ENCODE measurements around the gene TOMM70.

TOMM70 gene

DNA sequence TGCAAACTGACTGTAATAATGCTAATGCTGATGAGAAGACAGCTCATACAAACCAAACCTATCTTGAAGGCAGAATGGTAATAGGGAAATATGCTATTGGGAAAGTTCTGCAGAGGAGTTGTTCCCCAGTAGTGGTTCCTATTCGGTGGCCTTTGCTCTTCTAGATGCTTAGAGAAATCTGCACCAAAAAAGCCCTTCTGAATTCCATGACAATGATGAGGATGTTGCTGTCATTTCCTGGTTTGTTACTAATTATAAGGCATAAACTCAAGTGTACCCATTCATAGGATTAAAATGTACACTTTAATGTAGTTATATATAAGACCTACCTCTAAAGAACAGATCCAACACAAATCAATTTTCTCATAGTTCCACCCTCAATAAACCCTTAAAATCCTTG lies 30.1 kb downstream of the TOMM70 start:
- no peaks in the 10 kb centered on the region for H3K4me1 ChIP-seq (ENCODE audit: control insufficient read depth in 2 of 2, insufficient read depth in 2 of 2, low read length in 2 of 2)
- H3K27ac ChIP-seq (ENCODE audit: low read depth in 2 of 2, low read length in 2 of 2), result no peak overlapping the region
- peaks cover 51 to 53% of the 10 kb centered on the region in 2 donors for H3K36me3 ChIP-seq (ENCODE audit: control insufficient read depth in 2 of 2, insufficient read depth in 2 of 2, low read length in 2 of 2)

DNA sequence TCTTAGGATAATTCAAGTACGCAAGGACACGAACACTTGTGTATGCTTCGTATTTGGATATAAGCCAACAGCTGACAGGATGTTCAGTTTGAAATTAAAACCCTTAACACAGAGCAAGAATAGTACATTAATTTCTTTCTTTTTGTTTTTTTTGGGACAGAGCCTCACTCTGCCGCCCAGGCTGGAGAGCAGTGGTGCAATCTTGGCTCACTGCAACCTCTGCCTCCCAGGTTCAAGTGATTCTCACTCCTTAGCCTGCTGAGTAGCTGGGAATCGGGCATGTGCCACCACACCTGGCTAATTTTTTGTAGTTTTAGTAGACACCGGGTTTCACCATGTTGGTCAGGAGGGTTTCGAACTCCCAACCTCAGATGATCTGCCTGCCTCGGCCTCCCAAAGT lies 32.4 kb downstream of the TOMM70 start:
- Histone ChIP-seq H3K4me3 (ENCODE audit: low read length in 2 of 2) (no peak overlapping the region), H3K27ac (ENCODE audit: low read depth in 2 of 2, low read length in 2 of 2) (no peak overlapping the region), H3K9ac (ENCODE audit: low read depth in 1 of 2, low read length in 2 of 2) (no peak overlapping the region), H3K4me1 (ENCODE audit: control insufficient read depth in 2 of 2, insufficient read depth in 2 of 2, low read length in 2 of 2) (no peaks in the 10 kb centered on the region), H3K36me3 (ENCODE audit: control insufficient read depth in 2 of 2, insufficient read depth in 2 of 2, low read length in 2 of 2) (peaks cover 48 to 53% of the 10 kb centered on the region in 2 donors), H3K27me3 (ENCODE audit: control insufficient read depth in 2 of 2, insufficient read depth in 2 of 2, low read length in 2 of 2) (no peaks in the 10 kb centered on the region), H3K9me3 (ENCODE audit: control insufficient read depth in 2 of 2, low read length in 2 of 2) (no peaks in the 10 kb centered on the region)

More for the DNA sequence above, 30.1 kb downstream of the TOMM70 start:
- Histone ChIP-seq H3K9me3 (ENCODE audit: control insufficient read depth in 2 of 2, low read length in 2 of 2) (no peaks in the 10 kb centered on the region), H3K4me3 (ENCODE audit: low read length in 2 of 2) (no peak overlapping the region), H3K27me3 (ENCODE audit: control insufficient read depth in 2 of 2, insufficient read depth in 2 of 2, low read length in 2 of 2) (no peaks in the 10 kb centered on the region), H3K9ac (ENCODE audit: low read depth in 1 of 2, low read length in 2 of 2) (no peak overlapping the region)

DNA sequence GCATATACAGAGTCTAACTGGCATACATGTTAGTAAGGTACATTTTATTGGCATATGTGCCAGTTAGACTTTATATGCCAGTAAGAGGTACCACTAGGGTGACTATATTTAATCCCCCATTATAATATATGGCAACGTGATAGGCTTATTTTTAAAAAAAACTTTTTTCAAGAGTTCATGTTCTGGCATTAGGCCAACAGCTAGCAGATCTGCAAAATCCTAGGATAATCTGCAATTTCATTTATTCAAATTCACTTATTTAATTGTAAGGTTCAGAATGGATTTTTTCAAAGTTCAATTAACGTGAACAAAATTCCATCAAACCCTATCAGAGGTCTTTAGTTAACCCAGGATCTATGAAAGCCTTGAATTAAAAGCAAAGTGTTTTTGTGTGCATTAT lies 34.5 kb downstream of the TOMM70 start:
- no peaks in the 10 kb centered on the region for H3K27me3 ChIP-seq (ENCODE audit: control insufficient read depth in 2 of 2, insufficient read depth in 2 of 2, low read length in 2 of 2)
- H3K36me3 ChIP-seq (ENCODE audit: control insufficient read depth in 2 of 2, insufficient read depth in 2 of 2, low read length in 2 of 2), result peaks cover 44 to 46% of the 10 kb centered on the region in 2 donors
- no peaks in the 10 kb centered on the region for H3K4me1 ChIP-seq (ENCODE audit: control insufficient read depth in 2 of 2, insufficient read depth in 2 of 2, low read length in 2 of 2)
- peaks cover 0 to 4% of the 10 kb centered on the region in 2 donors for H3K9me3 ChIP-seq (ENCODE audit: control insufficient read depth in 2 of 2, low read length in 2 of 2)
- H3K9ac ChIP-seq (ENCODE audit: low read depth in 1 of 2, low read length in 2 of 2), result no peak overlapping the region
- H3K27ac ChIP-seq (ENCODE audit: low read depth in 2 of 2, low read length in 2 of 2), result no peak overlapping the region
- no peak overlapping the region for H3K4me3 ChIP-seq (ENCODE audit: low read length in 2 of 2)

DNA sequence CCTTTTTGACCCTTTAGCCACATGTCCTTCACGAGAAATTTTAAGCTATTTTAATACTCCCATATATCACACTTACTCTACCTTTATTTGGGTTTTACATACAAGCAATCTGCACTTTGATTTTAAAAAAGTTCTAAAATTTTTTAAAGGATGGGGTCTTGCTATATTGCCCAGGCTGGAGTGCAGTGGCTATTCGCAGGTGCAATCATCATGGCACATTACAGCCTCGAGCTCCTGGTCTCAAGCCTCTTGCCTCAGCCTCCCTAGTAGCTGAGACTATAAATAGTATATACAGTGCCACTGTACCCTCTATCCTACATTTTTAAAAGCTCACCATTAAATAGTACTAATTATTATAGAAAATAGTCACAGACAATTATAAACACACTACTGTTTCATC lies 36.5 kb downstream of the TOMM70 start:
- Histone ChIP-seq H3K9me3 (ENCODE audit: control insufficient read depth in 2 of 2, low read length in 2 of 2) (peaks cover 0 to 4% of the 10 kb centered on the region in 2 donors), H3K9ac (ENCODE audit: low read depth in 1 of 2, low read length in 2 of 2) (no peak overlapping the region), H3K4me3 (ENCODE audit: low read length in 2 of 2) (no peak overlapping the region), H3K4me1 (ENCODE audit: control insufficient read depth in 2 of 2, insufficient read depth in 2 of 2, low read length in 2 of 2) (no peaks in the 10 kb centered on the region), H3K27me3 (ENCODE audit: control insufficient read depth in 2 of 2, insufficient read depth in 2 of 2, low read length in 2 of 2) (no peaks in the 10 kb centered on the region), H3K27ac (ENCODE audit: low read depth in 2 of 2, low read length in 2 of 2) (no peak overlapping the region), H3K36me3 (ENCODE audit: control insufficient read depth in 2 of 2, insufficient read depth in 2 of 2, low read length in 2 of 2) (peaks cover 44 to 46% of the 10 kb centered on the region in 2 donors)

DNA sequence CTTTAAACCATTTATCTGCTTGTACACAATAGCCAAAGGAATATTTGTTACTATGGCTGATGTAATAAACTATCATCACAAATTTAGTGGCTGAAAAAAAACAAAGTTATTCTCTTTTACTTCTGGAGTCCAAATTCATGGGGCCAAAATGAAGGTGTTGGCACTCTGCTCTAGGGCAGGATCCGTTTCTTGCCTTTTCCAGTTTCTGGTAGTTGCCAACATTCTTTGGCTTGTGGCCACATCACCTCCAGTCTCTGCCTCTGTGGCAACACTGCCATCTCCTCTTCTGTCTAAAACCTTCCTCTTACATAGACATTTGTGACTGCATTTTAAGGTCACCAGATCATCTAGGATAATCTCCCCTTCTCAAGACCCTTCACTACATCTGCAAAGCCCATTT lies 39.0 kb downstream of the TOMM70 start:
- H3K27ac ChIP-seq (ENCODE audit: low read depth in 2 of 2, low read length in 2 of 2), result no peak overlapping the region
- no peak overlapping the region for H3K4me3 ChIP-seq (ENCODE audit: low read length in 2 of 2)
- H3K9ac ChIP-seq (ENCODE audit: low read depth in 1 of 2, low read length in 2 of 2), result no peak overlapping the region
- peaks cover 33% of the 10 kb centered on the region in 2 donors for H3K36me3 ChIP-seq (ENCODE audit: control insufficient read depth in 2 of 2, insufficient read depth in 2 of 2, low read length in 2 of 2)
- H3K4me1 ChIP-seq (ENCODE audit: control insufficient read depth in 2 of 2, insufficient read depth in 2 of 2, low read length in 2 of 2), result no peaks in the 10 kb centered on the region
- H3K9me3 ChIP-seq (ENCODE audit: control insufficient read depth in 2 of 2, low read length in 2 of 2), result peaks cover 0 to 4% of the 10 kb centered on the region in 2 donors
- H3K27me3 ChIP-seq (ENCODE audit: control insufficient read depth in 2 of 2, insufficient read depth in 2 of 2, low read length in 2 of 2), result no peaks in the 10 kb centered on the region

- H3K36me3 ChIP-seq (ENCODE audit: control insufficient read depth in 2 of 2, insufficient read depth in 2 of 2, low read length in 2 of 2), result peaks cover 29 to 31% of the 10 kb centered on the region in 2 donors
- H3K4me3 ChIP-seq (ENCODE audit: low read length in 2 of 2), result no peak overlapping the region
- H3K9me3 ChIP-seq (ENCODE audit: control insufficient read depth in 2 of 2, low read length in 2 of 2), result peaks cover 0 to 4% of the 10 kb centered on the region in 2 donors
- H3K9ac ChIP-seq (ENCODE audit: low read depth in 1 of 2, low read length in 2 of 2), result no peak overlapping the region
- no peaks in the 10 kb centered on the region for H3K27me3 ChIP-seq (ENCODE audit: control insufficient read depth in 2 of 2, insufficient read depth in 2 of 2, low read length in 2 of 2)
- H3K4me1 ChIP-seq (ENCODE audit: control insufficient read depth in 2 of 2, insufficient read depth in 2 of 2, low read length in 2 of 2), result no peaks in the 10 kb centered on the region
- H3K27ac ChIP-seq (ENCODE audit: low read depth in 2 of 2, low read length in 2 of 2), result no peak overlapping the region
Observed at GRCh38 chr3:100360757-100361496, 40.0 kb downstream of the TOMM70 start.

- H3K27ac ChIP-seq (ENCODE audit: low read depth in 2 of 2, low read length in 2 of 2), result no peak overlapping the region
- H3K36me3 ChIP-seq (ENCODE audit: control insufficient read depth in 2 of 2, insufficient read depth in 2 of 2, low read length in 2 of 2), result peaks cover 28 to 30% of the 10 kb centered on the region in 2 donors
- H3K9ac ChIP-seq (ENCODE audit: low read depth in 1 of 2, low read length in 2 of 2), result no peak overlapping the region
- no peak overlapping the region for H3K4me3 ChIP-seq (ENCODE audit: low read length in 2 of 2)
- no peaks in the 10 kb centered on the region for H3K4me1 ChIP-seq (ENCODE audit: control insufficient read depth in 2 of 2, insufficient read depth in 2 of 2, low read length in 2 of 2)
- H3K27me3 ChIP-seq (ENCODE audit: control insufficient read depth in 2 of 2, insufficient read depth in 2 of 2, low read length in 2 of 2), result no peaks in the 10 kb centered on the region
- peaks cover 0 to 4% of the 10 kb centered on the region in 2 donors for H3K9me3 ChIP-seq (ENCODE audit: control insufficient read depth in 2 of 2, low read length in 2 of 2)
Observed at GRCh38 chr3:100359035-100359434, 41.9 kb downstream of the TOMM70 start.

DNA sequence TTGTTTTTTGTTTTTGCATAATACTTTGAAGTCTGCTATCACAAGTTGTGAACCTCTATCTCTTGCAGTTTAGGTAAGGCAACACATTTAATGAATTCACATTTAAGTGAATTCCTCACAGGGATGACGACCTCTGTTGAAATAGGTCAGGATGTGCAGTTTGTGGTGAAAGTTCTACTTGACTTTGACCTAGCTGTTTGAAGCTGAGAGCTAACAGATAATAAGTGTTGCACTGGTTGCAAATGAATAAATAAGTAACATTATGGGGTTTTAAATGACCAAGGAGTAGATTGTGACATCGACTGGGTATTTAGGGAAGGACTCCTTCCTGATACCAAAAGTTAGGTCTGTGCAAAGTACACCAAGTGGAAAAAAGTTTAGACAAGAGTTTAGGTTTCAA lies 42.5 kb downstream of the TOMM70 start:
- Histone ChIP-seq H3K27me3 (ENCODE audit: control insufficient read depth in 2 of 2, insufficient read depth in 2 of 2, low read length in 2 of 2) (no peaks in the 10 kb centered on the region), H3K36me3 (ENCODE audit: control insufficient read depth in 2 of 2, insufficient read depth in 2 of 2, low read length in 2 of 2) (peaks cover 30 to 33% of the 10 kb centered on the region in 2 donors)

GRCh38 chr3:100354850-100355249 lies 46.0 kb downstream of the TOMM70 start:
- Histone ChIP-seq H3K27ac (ENCODE audit: low read depth in 2 of 2, low read length in 2 of 2) (no peak overlapping the region), H3K4me3 (ENCODE audit: low read length in 2 of 2) (no peak overlapping the region), H3K9me3 (ENCODE audit: control insufficient read depth in 2 of 2, low read length in 2 of 2) (no peaks in the 10 kb centered on the region), H3K9ac (ENCODE audit: low read depth in 1 of 2, low read length in 2 of 2) (no peak overlapping the region), H3K36me3 (ENCODE audit: control insufficient read depth in 2 of 2, insufficient read depth in 2 of 2, low read length in 2 of 2) (peaks cover 32 to 37% of the 10 kb centered on the region in 2 donors), H3K27me3 (ENCODE audit: control insufficient read depth in 2 of 2, insufficient read depth in 2 of 2, low read length in 2 of 2) (no peaks in the 10 kb centered on the region), H3K4me1 (ENCODE audit: control insufficient read depth in 2 of 2, insufficient read depth in 2 of 2, low read length in 2 of 2) (no peaks in the 10 kb centered on the region)

More for the DNA sequence above, 42.5 kb downstream of the TOMM70 start:
- Histone ChIP-seq H3K27ac (ENCODE audit: low read depth in 2 of 2, low read length in 2 of 2) (no peak overlapping the region), H3K4me3 (ENCODE audit: low read length in 2 of 2) (no peak overlapping the region), H3K9ac (ENCODE audit: low read depth in 1 of 2, low read length in 2 of 2) (no peak overlapping the region), H3K4me1 (ENCODE audit: control insufficient read depth in 2 of 2, insufficient read depth in 2 of 2, low read length in 2 of 2) (no peaks in the 10 kb centered on the region), H3K9me3 (ENCODE audit: control insufficient read depth in 2 of 2, low read length in 2 of 2) (peaks cover 0 to 4% of the 10 kb centered on the region in 2 donors)

DNA sequence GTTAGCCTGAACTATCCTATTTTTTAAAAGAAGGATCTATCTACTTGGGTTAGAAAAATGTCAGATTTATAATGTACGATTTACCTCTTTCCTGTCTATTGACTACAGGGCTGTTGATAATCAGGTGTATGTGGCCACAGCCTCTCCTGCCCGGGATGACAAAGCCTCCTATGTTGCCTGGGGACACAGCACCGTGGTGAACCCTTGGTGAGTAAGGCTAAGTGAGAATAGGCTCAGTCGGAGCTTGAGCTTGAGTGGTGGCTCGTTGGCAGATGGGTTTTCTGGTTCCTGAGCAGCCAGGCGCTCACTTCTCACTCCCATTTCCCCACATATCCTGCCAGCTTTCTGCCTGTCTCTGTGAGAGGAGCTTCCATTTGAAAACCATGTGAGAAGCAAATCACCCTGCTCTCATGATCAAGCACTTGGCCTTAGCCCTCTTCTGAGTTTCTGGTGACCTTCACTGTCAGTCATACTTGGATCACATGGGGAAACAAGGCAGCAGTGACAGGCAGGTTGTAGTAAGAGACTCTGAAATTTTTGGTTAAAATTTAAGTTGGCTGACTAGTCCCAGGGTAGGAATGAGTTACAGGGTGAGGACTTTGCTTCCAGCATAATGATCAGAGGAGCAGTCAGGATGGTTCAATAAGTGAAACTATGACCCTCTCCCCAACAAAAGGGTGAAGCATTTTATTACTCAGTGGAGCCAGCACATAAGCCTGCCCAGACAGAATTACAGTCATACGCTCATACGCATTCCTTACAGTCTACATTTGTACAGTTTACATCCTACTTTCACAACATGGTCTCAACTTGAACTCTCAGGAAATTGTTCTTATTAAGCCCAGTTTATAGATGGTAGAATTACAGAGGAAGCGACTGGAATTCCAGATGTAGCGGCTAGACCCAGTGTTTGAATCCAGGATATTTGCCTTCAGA lies 48.3 kb downstream of the TOMM70 start:
- Histone ChIP-seq H3K4me3 (ENCODE audit: low read length in 2 of 2) (no peak overlapping the region), H3K9ac (ENCODE audit: low read depth in 1 of 2, low read length in 2 of 2) (no peak overlapping the region), H3K4me1 (ENCODE audit: control insufficient read depth in 2 of 2, insufficient read depth in 2 of 2, low read length in 2 of 2) (no peaks in the 10 kb centered on the region), H3K36me3 (ENCODE audit: control insufficient read depth in 2 of 2, insufficient read depth in 2 of 2, low read length in 2 of 2) (peaks cover 40 to 45% of the 10 kb centered on the region in 2 donors), H3K27me3 (ENCODE audit: control insufficient read depth in 2 of 2, insufficient read depth in 2 of 2, low read length in 2 of 2) (no peaks in the 10 kb centered on the region), H3K9me3 (ENCODE audit: control insufficient read depth in 2 of 2, low read length in 2 of 2) (no peaks in the 10 kb centered on the region), H3K27ac (ENCODE audit: low read depth in 2 of 2, low read length in 2 of 2) (no peak overlapping the region)

Measured in mucosa of rectum (tissue), 2 donors.